ENCODE results near the gene CCDC117.
A peak's percentile ranks its signal among the peaks of the same experiment; 100 is the strongest.
"Not testable (repeated sequence)": the region's sequence is repeated elsewhere in the genome, so short reads cannot be mapped to it uniquely, and the experiment has no call there.

CCDC117 gene

GRCh38 chr22:28772633-28773460 is at the start of gene CCDC117:
CCDC117 (plus strand) TSS chr22:28772695; CDS start chr22:28772850, 155 bp downstream.
- DNase-seq (ENCODE audit: low read depth), result peak; percentile 90

- no peak for DNase-seq (ENCODE audit: low read depth)
These were observed 44.5 kb upstream of the CCDC117 start for GRCh38 chr22:28728002-28728401.

- no peak for DNase-seq (ENCODE audit: low read depth)
These were observed 43.7 kb upstream of the CCDC117 start for GRCh38 chr22:28728621-28729313.

- DNase-seq (ENCODE audit: low read depth), result no peak
These were observed 42.3 kb upstream of the CCDC117 start for GRCh38 chr22:28730179-28730578.

GRCh38 chr22:28734393-28734792 is 38.1 kb upstream of the CCDC117 start:
- DNase-seq (ENCODE audit: low read depth), result no peak

- DNase-seq (ENCODE audit: low read depth), result no peak
These were observed 36.0 kb upstream of the CCDC117 start for GRCh38 chr22:28736301-28737155.

GRCh38 chr22:28737701-28738100 is 34.8 kb upstream of the CCDC117 start:
- DNase-seq (ENCODE audit: low read depth), result no peak

GRCh38 chr22:28738876-28739275 is 33.6 kb upstream of the CCDC117 start:
- DNase-seq (ENCODE audit: low read depth), result not testable (repeated sequence)

GRCh38 chr22:28741200-28741784 is 31.2 kb upstream of the CCDC117 start:
- no peak for DNase-seq (ENCODE audit: low read depth)

- peak; percentile 97 for DNase-seq (ENCODE audit: low read depth)
These were observed 30.5 kb upstream of the CCDC117 start, which contains the start of the genes CHEK2 and HSCB for GRCh38 chr22:28741785-28742561. CHEK2 (minus strand) TSS chr22:28741820; CDS start chr22:28734721, 7,099 bp downstream. HSCB (plus strand) TSS chr22:28742039; CDS start chr22:28742096, 57 bp downstream.

GRCh38 chr22:28742562-28742962 is 29.9 kb upstream of the CCDC117 start:
- DNase-seq (ENCODE audit: low read depth), result peak; percentile 77

- DNase-seq (ENCODE audit: low read depth), result no peak
These were observed 28.6 kb upstream of the CCDC117 start for GRCh38 chr22:28743852-28744251.

GRCh38 chr22:28750471-28750881 is 22.0 kb upstream of the CCDC117 start:
- no peak for DNase-seq (ENCODE audit: low read depth)

- DNase-seq (ENCODE audit: low read depth), result not testable (repeated sequence)
These were observed 18.0 kb upstream of the CCDC117 start for GRCh38 chr22:28754512-28754911.

GRCh38 chr22:28759861-28760560 is 12.5 kb upstream of the CCDC117 start:
- DNase-seq (ENCODE audit: low read depth), result no peak

- no peak for DNase-seq (ENCODE audit: low read depth)
These were observed 11.1 kb upstream of the CCDC117 start for GRCh38 chr22:28761449-28761755.

GRCh38 chr22:28762000-28762399 is 10.5 kb upstream of the CCDC117 start:
- not testable (repeated sequence) for DNase-seq (ENCODE audit: low read depth)

GRCh38 chr22:28766628-28767027 is 5.9 kb upstream of the CCDC117 start:
- DNase-seq (ENCODE audit: low read depth), result no peak

GRCh38 chr22:28768701-28769393 is 3.6 kb upstream of the CCDC117 start:
- no peak for DNase-seq (ENCODE audit: low read depth)

Measured in stimulated activated CD4-positive, alpha-beta T cell treated with anti-CD3 and anti-CD28 coated beads, Interleukin-2, amount 100 ng/mL, for 4 hours (primary cell).